ENCODE results near the gene ADGRL1.
"Not testable (repeated sequence)": the region's sequence is repeated elsewhere in the genome, so short reads cannot be mapped to it uniquely, and the experiment has no call there.

Gene ADGRL1

DNA sequence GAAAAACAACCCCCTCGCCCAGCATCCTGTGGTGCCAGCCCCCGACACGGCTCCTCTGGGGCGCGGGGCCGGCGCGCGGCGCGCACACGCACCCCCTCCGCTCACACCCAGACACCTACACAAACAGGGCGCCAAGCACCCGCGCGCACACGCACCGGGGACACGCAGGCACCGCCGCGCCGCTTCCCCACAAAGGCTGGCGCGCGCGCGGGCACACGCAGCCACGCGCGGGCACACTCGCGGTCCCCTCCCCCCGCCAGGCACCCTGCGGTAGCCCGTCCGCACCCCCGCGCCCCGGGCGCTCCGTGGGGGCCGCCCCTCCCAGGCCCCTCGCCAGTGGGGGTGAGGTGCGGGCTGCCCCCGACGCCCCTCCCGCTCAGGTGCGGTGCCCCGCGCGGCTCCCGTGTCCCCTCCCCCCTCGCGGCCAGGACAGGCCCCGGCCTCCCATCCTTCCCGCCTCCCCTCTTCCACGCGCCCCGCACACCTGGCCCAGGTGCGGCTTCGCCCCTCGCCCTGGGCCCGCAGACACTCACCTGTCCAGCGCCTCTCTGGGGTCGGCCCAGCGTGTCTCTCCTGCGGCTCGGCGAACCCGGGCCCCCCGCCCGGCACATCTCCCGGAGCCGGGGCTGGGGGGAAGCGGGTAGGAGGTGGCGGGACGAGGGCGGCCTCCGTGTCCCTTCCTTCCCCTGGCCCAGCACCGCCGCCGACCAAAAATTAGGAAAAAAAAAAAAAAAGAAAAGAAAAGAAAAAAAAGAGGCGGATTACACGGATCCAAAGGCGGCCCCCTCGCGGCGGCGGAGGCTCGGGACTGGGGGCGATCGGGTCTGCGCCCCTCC lies at the start of gene ADGRL1:
TSS of gene ADGRL1 (minus strand) at position 718 of the 836 bp plus-strand sequence. CDS start 22,567 bp downstream, outside the sequence.
- DNase-seq: not testable (repeated sequence)

DNA sequence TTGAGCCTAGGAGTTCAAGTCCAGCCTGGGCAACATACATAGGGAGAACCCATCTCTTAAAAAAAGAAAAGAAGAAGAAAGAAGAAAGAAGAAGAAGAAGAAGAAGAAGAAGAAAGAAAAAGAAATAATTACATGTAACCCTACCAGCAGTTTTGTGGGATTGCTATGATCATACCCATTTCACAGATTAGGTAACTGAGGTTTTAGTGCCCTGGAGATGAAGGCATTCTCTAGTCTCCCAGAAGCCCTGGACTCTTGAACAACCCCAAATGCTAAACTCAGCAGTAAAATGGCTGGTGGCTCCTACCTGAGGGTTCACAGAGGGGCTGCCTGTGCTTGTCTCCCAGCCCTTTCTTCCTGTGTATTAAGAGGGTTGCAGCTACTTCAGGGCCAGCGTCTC lies 49.3 kb upstream of the ADGRL1 start:
- DNase-seq: not testable (repeated sequence)

DNA sequence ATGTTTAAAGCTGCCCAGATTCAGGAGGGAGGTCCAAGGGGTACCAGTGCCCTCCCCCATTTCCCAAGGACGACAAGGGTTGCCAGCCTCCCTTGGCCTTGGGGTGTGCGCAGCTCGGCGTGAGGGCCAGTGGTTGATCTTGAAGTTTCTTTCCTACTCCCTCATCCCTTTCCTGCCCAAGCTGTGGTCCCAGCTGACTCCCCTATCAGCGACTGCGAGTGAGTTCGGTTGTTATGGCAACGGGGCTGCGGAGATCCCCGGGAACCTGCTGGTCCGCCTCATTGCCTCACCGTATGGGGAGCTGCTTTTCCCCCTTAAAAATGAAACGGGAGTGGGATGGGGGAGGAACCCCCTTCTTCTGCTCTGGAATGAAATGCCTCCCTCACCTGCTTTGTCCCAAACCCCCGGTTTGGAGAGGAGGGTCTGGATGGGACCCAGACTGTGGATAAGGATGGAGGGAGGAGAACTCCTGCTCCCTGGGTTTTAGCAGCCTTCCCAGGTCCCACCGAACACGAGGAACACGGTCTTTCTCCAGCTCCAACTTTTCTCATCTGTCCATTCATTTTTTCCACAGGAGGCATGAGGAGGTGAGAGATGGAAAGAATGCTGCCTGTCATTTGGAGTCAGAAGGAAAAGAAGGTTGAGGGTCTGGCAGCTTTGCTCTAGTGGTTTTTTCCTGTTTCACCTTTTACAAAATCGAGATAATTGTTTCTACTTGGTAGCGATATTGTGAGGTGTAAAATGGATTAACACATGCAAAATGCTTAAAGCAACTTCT lies 48.0 kb upstream of the ADGRL1 start:
- not testable (repeated sequence) for DNase-seq

DNA sequence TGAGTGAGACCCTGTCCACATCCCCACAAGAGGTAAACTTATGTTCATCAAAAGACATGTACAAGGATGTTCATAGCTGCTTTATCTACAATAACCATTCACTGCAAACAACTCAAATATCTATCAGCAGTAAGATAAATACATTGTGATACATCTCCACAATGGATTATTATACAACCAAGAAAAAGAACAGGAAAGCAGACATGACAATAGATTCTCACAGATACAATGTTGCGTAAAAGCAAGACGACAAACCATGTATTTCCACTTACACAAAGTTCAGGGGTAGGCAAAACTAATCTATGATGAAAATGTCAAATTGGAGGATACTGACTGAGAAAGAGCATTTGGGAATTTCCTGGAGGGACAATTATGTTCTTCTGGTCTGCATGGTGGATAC lies 46.2 kb upstream of the ADGRL1 start:
- DNase-seq: not testable (repeated sequence)

DNA sequence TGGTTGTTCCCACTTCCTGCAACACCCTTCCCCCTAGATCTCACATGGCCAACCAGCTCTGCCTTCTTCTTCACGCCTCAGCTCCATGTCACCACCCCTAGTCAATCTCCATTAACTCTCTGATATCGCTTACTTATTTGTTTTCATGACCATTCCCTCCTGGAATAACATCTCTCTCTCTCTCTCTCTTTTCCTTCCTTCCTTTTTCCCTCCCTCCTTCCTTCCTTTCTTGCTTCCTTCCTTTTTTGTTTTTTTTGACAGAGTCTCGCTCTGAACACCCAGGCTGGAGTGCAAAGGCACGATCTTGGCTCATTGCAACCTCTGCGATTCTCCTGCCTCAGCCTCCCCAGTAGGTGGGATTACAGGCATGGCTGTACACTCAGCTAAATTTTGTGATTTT lies 44.9 kb upstream of the ADGRL1 start:
- no peak for DNase-seq

DNA sequence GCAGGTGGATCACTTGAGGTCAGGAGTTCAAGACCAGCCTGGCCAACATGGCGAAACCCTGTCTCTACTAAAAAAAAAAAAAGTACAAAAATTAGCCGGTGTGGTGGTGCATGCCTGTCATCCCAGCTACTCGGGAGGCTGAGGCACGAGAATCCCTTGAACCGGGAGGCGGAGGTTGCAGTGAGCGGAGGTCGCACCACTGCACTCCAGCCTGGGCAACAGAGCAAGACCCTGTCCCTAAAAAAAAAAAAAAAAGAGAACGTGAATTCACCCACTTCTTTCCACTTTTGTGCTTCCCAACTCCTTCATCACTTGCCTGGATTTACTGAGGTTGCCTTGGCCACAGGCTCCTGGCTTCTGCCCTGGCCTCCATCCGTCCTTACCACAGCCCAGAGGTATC lies 44.3 kb upstream of the ADGRL1 start:
- not testable (repeated sequence) for DNase-seq

DNA sequence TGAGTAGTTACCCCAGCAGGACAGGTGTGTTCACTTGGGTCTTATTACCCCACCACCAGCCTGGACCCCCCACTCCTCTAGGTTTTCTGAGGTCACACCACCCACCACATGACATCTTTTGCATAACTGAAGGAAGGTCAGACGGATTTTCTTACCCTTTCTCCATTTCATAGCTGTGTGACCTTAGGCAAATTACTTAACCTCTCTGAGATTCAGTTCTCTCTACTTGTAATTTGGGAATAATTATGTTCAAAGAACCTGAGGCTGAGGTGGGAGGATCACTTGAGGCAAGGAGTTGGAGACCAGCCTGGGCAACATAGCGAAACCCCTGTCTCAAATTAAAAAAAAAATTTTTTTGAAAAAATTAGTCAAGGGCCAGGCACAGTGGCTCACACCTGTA lies 43.9 kb upstream of the ADGRL1 start:
- DNase-seq: not testable (repeated sequence)

DNA sequence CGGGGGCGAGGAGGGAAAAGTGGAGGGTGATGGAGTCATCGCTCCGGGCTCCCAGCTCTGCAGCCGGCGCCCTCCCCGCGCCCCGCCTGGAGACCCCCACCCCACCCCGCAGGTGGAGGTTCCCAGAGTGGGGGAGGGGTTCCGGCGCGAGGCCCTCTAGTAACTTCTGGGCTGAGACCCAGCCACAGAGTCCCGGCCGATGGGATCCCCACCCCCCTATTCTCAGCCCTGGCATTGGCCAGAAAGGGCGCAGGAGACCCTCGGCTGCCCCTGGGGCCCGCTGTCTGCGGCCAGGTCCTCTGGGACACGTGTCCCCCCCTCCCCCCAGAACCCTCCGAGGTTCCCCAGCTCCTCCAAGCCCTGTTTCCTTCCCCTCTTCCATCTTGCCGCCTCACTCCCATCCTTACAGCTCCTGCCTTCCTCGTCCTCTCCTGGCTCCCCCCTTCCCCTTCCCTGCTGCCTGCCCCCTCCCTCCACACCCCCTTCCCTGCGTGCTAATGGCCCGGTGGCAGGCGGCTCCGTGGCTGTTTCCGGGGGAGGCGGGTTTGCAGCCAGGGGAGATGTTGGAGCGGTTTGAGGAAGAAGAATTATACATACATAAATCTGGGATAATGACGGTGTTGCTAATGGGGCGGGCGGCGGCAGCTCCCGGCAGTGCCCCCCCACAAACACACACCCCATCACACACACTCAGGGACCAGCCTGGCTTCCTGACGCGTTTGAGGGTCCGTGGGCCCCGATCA lies 43.2 kb upstream of the ADGRL1 start:
- not testable (repeated sequence) for DNase-seq

DNA sequence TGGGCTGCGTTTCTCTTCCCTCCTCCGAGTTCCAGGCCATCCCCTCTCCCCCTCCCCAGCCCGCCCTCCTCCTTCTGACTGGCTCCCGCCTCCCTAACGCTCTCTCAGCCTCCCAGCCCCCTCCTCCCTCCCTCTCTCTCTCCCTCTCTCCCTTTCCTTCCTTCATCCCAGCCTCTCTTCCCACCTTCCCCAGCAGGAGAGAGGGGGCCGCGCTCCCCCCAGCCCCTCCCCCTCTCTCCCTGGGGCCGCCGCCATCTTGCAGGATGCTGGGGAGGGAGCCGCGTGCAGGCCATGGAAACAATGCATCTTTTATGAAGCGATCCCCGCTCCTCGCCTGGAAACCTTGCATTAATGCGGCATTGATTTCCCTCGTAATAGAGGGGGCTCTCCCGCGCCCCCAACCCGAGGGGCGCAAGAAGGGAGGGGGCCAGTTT lies 42.6 kb upstream of the ADGRL1 start:
- DNase-seq: peak; percentile 36

DNA sequence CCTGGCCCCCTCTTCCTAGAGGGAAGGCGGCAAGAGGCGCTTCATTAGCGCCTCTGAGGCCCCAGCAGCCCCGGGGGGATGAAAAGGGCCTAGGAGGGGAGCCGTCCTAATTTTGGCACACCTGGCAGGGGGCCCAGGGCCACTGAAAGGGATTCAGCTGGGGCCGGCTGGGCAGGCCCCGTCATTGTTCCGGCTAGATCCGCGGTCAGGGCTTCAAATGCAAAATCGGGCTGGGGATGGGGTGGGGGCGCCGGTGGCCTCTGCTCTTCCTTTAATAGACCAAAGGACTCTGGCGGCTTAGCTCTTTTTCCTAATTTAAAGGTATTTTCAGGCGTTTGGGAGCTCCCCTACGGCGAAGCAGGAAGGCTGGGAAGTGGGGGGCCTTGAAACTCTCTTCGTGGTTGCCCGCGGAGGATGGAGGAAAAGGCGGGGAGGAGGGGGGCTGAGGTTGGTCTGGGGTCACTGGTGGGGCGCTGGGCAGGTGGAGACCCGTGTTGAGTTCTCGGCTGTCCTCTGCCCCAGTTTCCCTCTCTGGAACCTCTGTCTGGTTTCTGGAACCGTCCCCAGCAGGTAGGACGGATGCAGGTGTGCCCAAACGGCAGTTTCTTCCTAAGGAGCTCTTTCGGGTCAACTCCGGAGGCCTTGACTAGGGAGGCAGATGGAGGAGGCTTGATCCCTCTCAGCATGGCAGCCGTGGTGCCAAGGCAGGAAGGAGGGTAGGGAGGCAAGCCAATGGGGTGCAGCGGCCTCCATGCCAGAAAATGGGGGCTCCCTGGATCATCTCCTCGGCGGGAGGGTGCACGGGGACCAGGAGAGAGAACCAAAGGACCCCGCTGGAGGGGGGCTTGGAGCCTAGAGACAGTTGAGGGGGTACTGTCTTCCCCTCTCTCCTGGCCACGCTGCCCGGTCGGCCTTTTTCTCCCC lies 41.8 kb upstream of the ADGRL1 start:
- DNase-seq: not testable (repeated sequence)

DNA sequence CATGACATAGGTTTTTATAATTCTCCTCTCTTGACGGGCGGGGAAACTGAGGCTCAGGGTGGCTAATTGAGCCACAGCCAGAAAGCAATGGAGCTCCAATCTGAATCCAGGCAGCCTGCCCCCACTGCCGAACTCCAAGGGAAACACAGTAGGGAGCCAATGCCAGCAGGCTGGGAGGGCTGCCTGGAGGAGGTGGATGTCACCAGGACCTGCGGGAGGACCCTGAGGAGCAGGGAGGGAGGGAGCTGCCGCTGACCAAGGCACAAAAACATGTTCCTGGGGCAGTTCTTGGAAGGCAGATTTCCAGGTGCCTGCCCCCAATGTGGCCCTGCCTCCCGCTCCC lies 41.2 kb upstream of the ADGRL1 start:
- not testable (repeated sequence) for DNase-seq

DNA sequence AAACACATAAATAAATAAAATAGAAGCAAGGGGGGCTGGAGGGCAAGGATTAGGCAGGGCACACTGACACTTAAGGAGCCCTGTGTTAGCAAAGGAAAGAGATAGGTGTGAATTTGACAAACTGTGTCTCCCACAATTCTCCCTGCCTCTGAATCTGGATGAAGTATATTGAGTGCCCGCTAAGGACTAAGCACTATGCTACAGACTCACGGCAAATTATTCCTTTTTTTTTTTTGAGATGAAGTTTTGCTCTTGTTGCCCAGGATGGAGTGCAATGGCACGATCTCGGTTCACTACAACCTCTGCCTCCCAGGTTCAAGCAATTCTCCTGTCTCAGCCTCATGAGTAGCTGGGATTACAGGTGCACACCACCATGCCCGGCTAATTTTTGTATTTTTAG lies 38.4 kb upstream of the ADGRL1 start:
- not testable (repeated sequence) for DNase-seq

DNA sequence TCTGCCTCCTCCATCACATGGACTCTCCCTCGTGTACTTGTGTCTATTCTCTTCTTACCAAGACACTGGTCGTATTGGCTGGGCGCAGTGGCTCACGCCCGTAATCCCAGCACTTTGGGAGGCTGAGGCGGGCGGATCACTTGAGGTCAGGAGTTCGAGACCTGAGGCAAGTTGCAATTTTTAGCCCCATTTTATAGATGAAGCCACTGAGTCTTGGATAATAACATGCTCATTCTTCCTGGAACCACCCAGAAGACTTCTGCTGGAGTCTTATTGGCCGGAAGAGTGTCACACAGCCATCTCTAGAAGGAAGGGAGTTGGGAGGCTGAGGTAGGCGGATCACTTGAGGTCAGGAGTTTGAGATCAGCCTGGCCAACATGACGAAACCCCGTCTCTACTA lies 37.7 kb upstream of the ADGRL1 start:
- not testable (repeated sequence) for DNase-seq

DNA sequence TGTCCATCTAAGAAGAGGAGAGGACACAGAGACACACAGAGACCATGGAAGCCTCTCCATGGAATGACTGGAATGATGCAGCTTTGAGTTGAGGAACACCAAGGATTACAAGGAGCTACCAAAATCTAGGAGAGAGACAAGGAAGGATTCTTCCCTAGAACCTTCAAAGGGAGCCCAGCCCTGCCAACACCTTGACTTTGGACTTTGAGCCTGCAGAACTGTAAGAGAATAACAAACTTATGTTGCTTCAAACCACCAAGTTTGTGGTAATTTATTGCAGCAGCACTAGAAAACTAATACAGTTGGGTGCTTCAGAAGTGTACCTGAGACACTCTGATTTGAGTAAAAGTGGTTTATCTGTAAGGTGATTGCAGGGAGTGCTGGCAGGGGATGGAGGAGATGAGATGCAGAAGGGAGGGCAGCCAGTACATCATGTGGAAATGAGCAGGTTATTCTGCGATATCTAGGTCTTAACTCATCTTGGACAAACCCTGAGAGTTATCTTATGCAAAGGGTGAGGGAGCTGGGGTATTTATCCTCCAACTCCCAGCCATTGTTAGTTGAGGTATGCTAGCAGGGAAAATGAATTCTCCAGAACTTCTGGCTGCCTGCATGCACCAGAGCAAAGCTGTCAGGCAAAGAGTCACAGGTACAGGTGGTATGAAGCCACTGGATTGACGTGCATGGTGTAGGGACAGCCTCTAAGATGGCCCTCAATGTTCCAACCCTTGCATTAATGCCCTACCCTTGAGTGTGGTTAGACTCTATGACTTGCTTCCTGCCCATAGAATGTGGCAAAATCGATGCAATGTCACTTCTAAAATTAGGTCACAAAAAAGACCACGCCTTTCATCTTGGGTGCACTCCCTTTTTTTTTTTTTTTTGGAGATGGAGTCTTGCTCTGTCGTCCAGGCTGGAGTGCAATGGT lies 31.3 kb upstream of the ADGRL1 start:
- no peak for DNase-seq

DNA sequence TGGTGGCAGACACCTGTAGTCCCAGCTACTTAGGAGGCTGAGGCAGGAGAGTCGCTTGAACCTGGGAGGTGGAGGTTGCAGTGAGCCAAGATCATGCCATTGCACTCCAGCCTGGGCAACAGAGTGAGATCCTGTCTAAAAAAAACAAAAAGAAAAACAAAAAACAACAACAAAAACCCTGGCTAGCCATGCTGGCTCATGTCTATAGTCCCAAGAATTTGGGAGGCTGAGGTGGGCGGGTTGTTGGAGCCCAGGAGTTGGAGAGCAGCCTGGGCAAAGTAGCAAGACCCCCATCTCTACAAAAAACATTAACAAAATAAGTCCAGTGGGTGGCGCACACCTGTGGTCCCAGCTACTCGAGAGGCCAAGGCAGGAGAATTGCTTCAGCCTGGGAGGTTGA lies 27.0 kb upstream of the ADGRL1 start:
- not testable (repeated sequence) for DNase-seq

DNA sequence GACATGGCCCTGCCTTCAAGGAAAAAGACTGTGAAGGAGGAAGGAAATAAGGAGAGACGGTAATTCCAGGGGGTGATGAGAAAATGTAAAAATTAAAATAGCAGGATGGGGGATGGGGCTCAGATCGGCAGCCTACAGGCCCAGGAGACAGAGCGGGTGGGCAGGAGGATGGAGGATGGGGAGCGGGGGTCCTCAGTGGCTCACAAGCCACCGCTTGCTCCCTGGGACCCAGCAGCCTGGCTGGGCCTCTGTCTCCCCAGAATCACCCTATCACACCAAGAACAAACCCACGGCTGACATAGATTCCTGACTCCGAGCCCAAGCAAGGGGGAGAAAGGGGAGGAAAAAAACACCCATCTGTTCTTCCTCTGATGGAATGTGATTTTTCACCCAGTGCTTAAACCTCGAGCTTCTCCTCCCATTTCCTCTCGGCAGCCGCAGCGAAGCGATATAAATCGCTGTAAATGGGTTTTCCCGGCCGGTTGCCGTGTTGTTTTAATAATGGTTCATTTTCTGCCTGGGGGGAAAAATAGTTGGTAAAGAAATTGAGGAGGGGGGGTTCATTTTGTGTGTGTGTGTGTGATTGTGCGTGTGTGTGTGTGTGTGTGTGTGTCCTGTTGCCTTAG lies 22.6 kb upstream of the ADGRL1 start:
- DNase-seq: not testable (repeated sequence)

DNA sequence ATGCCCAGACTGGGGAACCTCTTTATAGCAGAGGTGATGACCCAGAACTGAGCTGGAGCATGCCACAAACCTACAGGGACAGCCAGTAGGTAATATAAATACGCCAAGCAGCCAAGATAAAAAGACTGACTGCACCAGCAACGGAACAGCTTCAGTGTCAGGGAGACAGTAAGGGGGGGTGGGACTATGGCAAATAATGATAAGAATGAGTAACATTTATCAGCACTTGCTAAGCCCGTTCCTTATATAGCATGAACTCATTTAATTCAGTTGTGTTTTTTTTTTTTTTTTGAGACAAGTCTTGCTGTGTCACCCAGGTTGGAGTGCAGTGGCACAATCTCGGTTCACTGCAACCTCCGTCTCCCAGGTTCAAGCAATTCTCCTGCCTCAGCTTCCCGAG lies 20.5 kb upstream of the ADGRL1 start:
- not testable (repeated sequence) for DNase-seq

DNA sequence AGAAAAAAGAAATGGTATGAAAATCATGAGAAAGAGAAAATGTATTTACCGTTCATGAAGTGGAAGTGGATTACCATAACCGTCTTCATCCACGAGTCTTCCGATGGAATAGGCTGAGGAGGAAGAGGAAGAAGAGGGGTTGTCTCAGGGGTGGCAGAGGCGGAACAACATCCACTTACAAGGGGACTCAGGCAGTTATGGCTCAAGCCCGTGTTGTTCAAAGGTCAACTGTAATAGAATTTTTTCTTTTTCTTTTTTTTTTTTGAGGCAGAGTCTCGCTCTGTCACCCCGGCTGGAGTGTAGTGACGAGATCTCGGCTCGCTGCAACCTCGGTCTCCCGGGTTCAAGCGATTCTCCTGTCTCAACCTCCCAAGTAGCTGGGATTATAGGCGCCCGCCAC lies 16.9 kb upstream of the ADGRL1 start:
- no peak for DNase-seq

DNA sequence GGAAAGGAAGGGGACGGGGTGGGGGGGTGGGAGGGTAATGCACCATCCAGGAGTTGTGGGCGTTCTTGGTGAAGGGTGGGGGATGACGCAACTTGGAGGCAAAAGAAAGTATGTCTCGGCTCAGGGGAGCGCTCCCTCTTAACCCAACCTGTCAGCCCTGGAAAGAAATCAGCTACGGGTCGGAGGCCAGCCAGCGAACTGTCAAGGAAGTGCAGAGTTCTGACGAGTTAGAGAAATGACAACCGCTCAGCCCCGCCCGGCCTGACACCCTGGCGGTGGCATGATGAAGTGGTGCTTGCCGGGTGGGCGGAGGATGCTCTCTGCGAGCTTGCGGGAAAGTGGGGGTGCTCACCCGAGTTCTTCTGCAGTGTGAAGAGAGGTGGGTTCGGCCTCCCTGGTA lies 15.4 kb upstream of the ADGRL1 start:
- DNase-seq: not testable (repeated sequence)

DNA sequence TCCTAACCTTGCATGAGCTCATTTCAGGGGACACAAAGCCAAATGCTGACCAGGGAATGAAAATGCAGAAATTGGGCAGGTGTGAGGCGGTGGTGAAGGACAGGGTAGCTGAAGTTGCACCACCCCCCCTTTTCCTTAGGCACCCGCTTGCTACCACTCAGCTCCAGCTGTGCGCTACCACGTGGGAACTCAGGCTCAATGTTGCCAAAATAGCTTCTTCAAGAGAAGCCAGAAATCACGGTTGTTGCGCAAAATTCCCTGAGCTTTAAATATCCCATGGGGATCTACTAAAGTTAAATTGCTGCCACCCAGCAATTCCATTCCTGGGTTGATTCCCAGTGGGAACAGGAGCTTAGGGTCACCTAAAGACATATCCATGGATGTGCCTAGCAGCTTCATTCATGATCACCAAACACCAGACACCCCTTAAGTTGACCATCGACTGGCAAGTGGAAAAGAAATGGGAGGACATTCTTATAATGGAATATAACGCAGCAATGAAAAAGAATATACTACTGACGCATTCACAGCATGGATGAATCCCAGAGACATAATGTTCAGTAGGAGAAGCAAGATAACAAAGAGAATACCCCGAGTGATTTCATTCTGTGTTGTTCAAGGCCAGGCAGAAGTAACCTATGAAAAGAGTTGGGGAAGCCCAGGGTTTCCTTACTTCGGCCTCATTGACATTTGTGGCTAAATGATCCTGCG lies 12.8 kb upstream of the ADGRL1 start:
- DNase-seq: no peak
